Measurements from ENCODE around the gene DMBX1. TPM values are rescaled to one million over a fixed set of nuclear protein-coding genes. Genes with fewer than 3 reads are reported as not detected.

Gene DMBX1
- total and polyA plus RNA-seq, 5 donors from 2014 or later, result not detected

- Histone ChIP-seq H3K27ac (ENCODE audit: insufficient read depth, low read length, poor library complexity, severe bottlenecking) (no peak overlapping the region), H3K27me3 (ENCODE audit: control insufficient read depth, insufficient read depth, low read length) (peaks cover 8% of the 10 kb centered on the region), H3K9me3 (ENCODE audit: control insufficient read depth in 2 of 2, low read length in 2 of 2) (no peaks in the 10 kb centered on the region), H3K4me1 (ENCODE audit: control insufficient read depth, insufficient read depth, low read length, poor library complexity, severe bottlenecking) (peaks cover 3% of the 10 kb centered on the region), H3K36me3 (ENCODE audit: control insufficient read depth, insufficient read depth, low read length) (no peaks in the 10 kb centered on the region), H3K4me3 (ENCODE audit: low read depth, low read length) (no peak overlapping the region)
- H3K27me3 Mint-ChIP-seq, result peaks cover 58% of the 10 kb centered on the region
- peaks cover 0 to 1% (median 0%) of the 10 kb centered on the region in 7 donors for H3K9me3 Mint-ChIP-seq
- ATAC-seq (ENCODE audit: low read depth in 2 of 2) (no peak), DNase-seq (no peak)
- H3K27ac Mint-ChIP-seq, result no peak overlapping the region
- H3K4me3 Mint-ChIP-seq, result no peak overlapping the region
- peaks cover 0 to 5% (median 3%) of the 10 kb centered on the region in 4 donors for H3K4me1 Mint-ChIP-seq
- no peaks in the 10 kb centered on the region for H3K36me3 Mint-ChIP-seq
Measured at GRCh38 chr1:46453449-46453848, 36.2 kb upstream of the DMBX1 start.

- no peaks in the 10 kb centered on the region for H3K36me3 Mint-ChIP-seq
- Histone ChIP-seq H3K4me3 (ENCODE audit: low read depth, low read length) (no peak overlapping the region), H3K27me3 (ENCODE audit: control insufficient read depth, insufficient read depth, low read length) (no peaks in the 10 kb centered on the region), H3K27ac (ENCODE audit: insufficient read depth, low read length, poor library complexity, severe bottlenecking) (no peak overlapping the region), H3K36me3 (ENCODE audit: control insufficient read depth, insufficient read depth, low read length) (no peaks in the 10 kb centered on the region), H3K4me1 (ENCODE audit: control insufficient read depth, insufficient read depth, low read length, poor library complexity, severe bottlenecking) (no peaks in the 10 kb centered on the region), H3K9me3 (ENCODE audit: control insufficient read depth in 2 of 2, low read length in 2 of 2) (no peaks in the 10 kb centered on the region)
- H3K9me3 Mint-ChIP-seq, result peaks cover 0 to 1% (median 0%) of the 10 kb centered on the region in 7 donors
- DNase-seq, result no peak
- no peak overlapping the region for H3K4me3 Mint-ChIP-seq
- no peak overlapping the region for H3K27ac Mint-ChIP-seq
- peaks cover 53% of the 10 kb centered on the region for H3K27me3 Mint-ChIP-seq
- H3K4me1 Mint-ChIP-seq, result peaks cover 0 to 6% (median under 1%) of the 10 kb centered on the region in 4 donors
- no peak for ATAC-seq (ENCODE audit: low read depth in 2 of 2)
Measured at GRCh38 chr1:46455951-46456350, 33.7 kb upstream of the DMBX1 start.

- Mint-ChIP-seq H3K27ac (no peak overlapping the region), H3K27me3 (peaks cover 53% of the 10 kb centered on the region)
Measured at GRCh38 chr1:46456411-46456963, 33.1 kb upstream of the DMBX1 start.

GRCh38 chr1:46457178-46457577 lies 32.5 kb upstream of the DMBX1 start:
- no peaks in the 10 kb centered on the region for H3K27me3 ChIP-seq (ENCODE audit: control insufficient read depth, insufficient read depth, low read length)
- H3K9me3 ChIP-seq (ENCODE audit: control insufficient read depth in 2 of 2, low read length in 2 of 2), result no peaks in the 10 kb centered on the region
- Mint-ChIP-seq H3K36me3 (no peaks in the 10 kb centered on the region), H3K9me3 (no peaks in the 10 kb centered on the region), H3K27ac (no peak overlapping the region), H3K4me1 (peaks cover 0 to 6% (median under 1%) of the 10 kb centered on the region in 4 donors), H3K4me3 (no peak overlapping the region), H3K27me3 (peaks cover 50% of the 10 kb centered on the region)
- H3K4me3 ChIP-seq (ENCODE audit: low read depth, low read length), result no peak overlapping the region
- no peak for ATAC-seq (ENCODE audit: low read depth in 2 of 2)
- no peak for DNase-seq
- H3K4me1 ChIP-seq (ENCODE audit: control insufficient read depth, insufficient read depth, low read length, poor library complexity, severe bottlenecking), result no peaks in the 10 kb centered on the region
- H3K27ac ChIP-seq (ENCODE audit: insufficient read depth, low read length, poor library complexity, severe bottlenecking), result no peak overlapping the region
- no peaks in the 10 kb centered on the region for H3K36me3 ChIP-seq (ENCODE audit: control insufficient read depth, insufficient read depth, low read length)

More at GRCh38 chr1:46456411-46456963, 33.1 kb upstream of the DMBX1 start:
- no peak for DNase-seq
- Mint-ChIP-seq H3K9me3 (peaks cover 0 to 1% (median 0%) of the 10 kb centered on the region in 7 donors), H3K4me1 (peaks cover 0 to 6% (median under 1%) of the 10 kb centered on the region in 4 donors), H3K36me3 (no peaks in the 10 kb centered on the region), H3K4me3 (no peak overlapping the region)
- H3K36me3 ChIP-seq (ENCODE audit: control insufficient read depth, insufficient read depth, low read length), result no peaks in the 10 kb centered on the region
- no peaks in the 10 kb centered on the region for H3K9me3 ChIP-seq (ENCODE audit: control insufficient read depth in 2 of 2, low read length in 2 of 2)
- H3K27me3 ChIP-seq (ENCODE audit: control insufficient read depth, insufficient read depth, low read length), result no peaks in the 10 kb centered on the region
- H3K4me3 ChIP-seq (ENCODE audit: low read depth, low read length), result no peak overlapping the region
- H3K27ac ChIP-seq (ENCODE audit: insufficient read depth, low read length, poor library complexity, severe bottlenecking), result no peak overlapping the region
- H3K4me1 ChIP-seq (ENCODE audit: control insufficient read depth, insufficient read depth, low read length, poor library complexity, severe bottlenecking), result no peaks in the 10 kb centered on the region
- no peak for ATAC-seq (ENCODE audit: low read depth in 2 of 2)

GRCh38 chr1:46458190-46458589 lies 31.4 kb upstream of the DMBX1 start:
- Histone ChIP-seq H3K4me3 (ENCODE audit: low read depth, low read length) (no peak overlapping the region), H3K9me3 (ENCODE audit: control insufficient read depth in 2 of 2, low read length in 2 of 2) (no peaks in the 10 kb centered on the region), H3K27ac (ENCODE audit: insufficient read depth, low read length, poor library complexity, severe bottlenecking) (no peak overlapping the region), H3K27me3 (ENCODE audit: control insufficient read depth, insufficient read depth, low read length) (no peaks in the 10 kb centered on the region), H3K36me3 (ENCODE audit: control insufficient read depth, insufficient read depth, low read length) (no peaks in the 10 kb centered on the region), H3K4me1 (ENCODE audit: control insufficient read depth, insufficient read depth, low read length, poor library complexity, severe bottlenecking) (no peaks in the 10 kb centered on the region)
- no peak for DNase-seq
- no peak overlapping the region for H3K27ac Mint-ChIP-seq
- peaks cover 0 to 6% (median under 1%) of the 10 kb centered on the region in 4 donors for H3K4me1 Mint-ChIP-seq
- H3K27me3 Mint-ChIP-seq, result peaks cover 58% of the 10 kb centered on the region
- H3K9me3 Mint-ChIP-seq, result no peaks in the 10 kb centered on the region
- no peak overlapping the region for H3K4me3 Mint-ChIP-seq
- H3K36me3 Mint-ChIP-seq, result no peaks in the 10 kb centered on the region
- no peak for ATAC-seq (ENCODE audit: low read depth in 2 of 2)

- Histone ChIP-seq H3K4me3 (ENCODE audit: low read depth, low read length) (no peak overlapping the region), H3K36me3 (ENCODE audit: control insufficient read depth, insufficient read depth, low read length) (no peaks in the 10 kb centered on the region), H3K27ac (ENCODE audit: insufficient read depth, low read length, poor library complexity, severe bottlenecking) (no peak overlapping the region), H3K27me3 (ENCODE audit: control insufficient read depth, insufficient read depth, low read length) (no peaks in the 10 kb centered on the region), H3K4me1 (ENCODE audit: control insufficient read depth, insufficient read depth, low read length, poor library complexity, severe bottlenecking) (no peaks in the 10 kb centered on the region), H3K9me3 (ENCODE audit: control insufficient read depth in 2 of 2, low read length in 2 of 2) (no peaks in the 10 kb centered on the region)
- no peak overlapping the region for H3K4me3 Mint-ChIP-seq
- no peak overlapping the region for H3K27ac Mint-ChIP-seq
- peaks cover 0 to 6% (median under 1%) of the 10 kb centered on the region in 4 donors for H3K4me1 Mint-ChIP-seq
- ATAC-seq (ENCODE audit: low read depth in 2 of 2), result no peak
- peaks cover 63% of the 10 kb centered on the region for H3K27me3 Mint-ChIP-seq
- no peak for DNase-seq
- no peaks in the 10 kb centered on the region for H3K36me3 Mint-ChIP-seq
- H3K9me3 Mint-ChIP-seq, result no peaks in the 10 kb centered on the region
Measured at GRCh38 chr1:46458846-46459245, 30.8 kb upstream of the DMBX1 start.

- H3K4me3 Mint-ChIP-seq, result no peak overlapping the region
- H3K27me3 ChIP-seq (ENCODE audit: control insufficient read depth, insufficient read depth, low read length), result no peaks in the 10 kb centered on the region
- H3K36me3 ChIP-seq (ENCODE audit: control insufficient read depth, insufficient read depth, low read length), result no peaks in the 10 kb centered on the region
- H3K36me3 Mint-ChIP-seq, result no peaks in the 10 kb centered on the region
- peaks cover 0 to 6% (median under 1%) of the 10 kb centered on the region in 4 donors for H3K4me1 Mint-ChIP-seq
- H3K4me1 ChIP-seq (ENCODE audit: control insufficient read depth, insufficient read depth, low read length, poor library complexity, severe bottlenecking), result no peaks in the 10 kb centered on the region
- DNase-seq, result no peak
- H3K9me3 ChIP-seq (ENCODE audit: control insufficient read depth in 2 of 2, low read length in 2 of 2), result no peaks in the 10 kb centered on the region
- H3K9me3 Mint-ChIP-seq, result no peaks in the 10 kb centered on the region
- H3K27ac ChIP-seq (ENCODE audit: insufficient read depth, low read length, poor library complexity, severe bottlenecking), result no peak overlapping the region
- H3K27ac Mint-ChIP-seq, result no peak overlapping the region
- H3K4me3 ChIP-seq (ENCODE audit: low read depth, low read length), result no peak overlapping the region
- peaks cover 66% of the 10 kb centered on the region for H3K27me3 Mint-ChIP-seq
- ATAC-seq (ENCODE audit: low read depth in 2 of 2), result no peak
Measured at GRCh38 chr1:46459315-46459714, 30.3 kb upstream of the DMBX1 start.
